HG03457 (cell line): ENCODE results near the gene ZBP1.

ENCODE experiments used
- ATAC-seq: cut with Tn5 transposase; IDR thresholded peaks from one replicate; pipeline ENCODE4 v1.9.1; 2021; ENCODE audit warnings: moderate number of reproducible peaks; ENCODE audit not compliant: unreplicated experiment

ZBP1 gene

GRCh38 chr20:57601737-57602136 lies 18.5 kb downstream of the ZBP1 start:
- no peak for ATAC-seq

GRCh38 chr20:57601211-57601570 lies 19.0 kb downstream of the ZBP1 start:
- ATAC-seq, result no peak

- no peak for ATAC-seq
These were observed 19.7 kb downstream of the ZBP1 start for GRCh38 chr20:57600320-57601210.

- ATAC-seq, result no peak
These were observed 21.7 kb downstream of the ZBP1 start for GRCh38 chr20:57598491-57598890.

- ATAC-seq, result no peak
These were observed 22.2 kb downstream of the ZBP1 start for GRCh38 chr20:57598060-57598459.

GRCh38 chr20:57596998-57597939 lies 23.0 kb downstream of the ZBP1 start:
- ATAC-seq, result no peak

- no peak for ATAC-seq
These were observed 23.9 kb downstream of the ZBP1 start for GRCh38 chr20:57596358-57596757.

GRCh38 chr20:57595041-57596030 lies 24.9 kb downstream of the ZBP1 start:
- ATAC-seq, result no peak

- ATAC-seq, result no peak
These were observed 25.9 kb downstream of the ZBP1 start for GRCh38 chr20:57594092-57594951.

GRCh38 chr20:57593134-57593886 lies 26.9 kb downstream of the ZBP1 start:
- ATAC-seq, result no peak

- no peak for ATAC-seq
These were observed 27.7 kb downstream of the ZBP1 start for GRCh38 chr20:57592263-57593092.

- ATAC-seq, result no peak
These were observed 28.7 kb downstream of the ZBP1 start for GRCh38 chr20:57591289-57592229.

- no peak for ATAC-seq
These were observed 29.5 kb downstream of the ZBP1 start for GRCh38 chr20:57590485-57591288.

- ATAC-seq, result no peak
These were observed 30.3 kb downstream of the ZBP1 start for GRCh38 chr20:57589728-57590484.

GRCh38 chr20:57589123-57589727 lies 31.0 kb downstream of the ZBP1 start:
- ATAC-seq, result no peak
